SH-SY5Y (cell line): ENCODE results near the gene UBXN4.

Source experiments
- GATA2 ChIP-seq: IDR thresholded peaks from 2 replicates; pipeline ENCODE4 v1.6.1; 2011; ENCODE audit warnings: mild to moderate bottlenecking, low read depth, low read length
- GATA3 ChIP-seq: IDR thresholded peaks from 2 replicates; pipeline ENCODE4 v1.6.1; 2011; ENCODE audit warnings: low read depth, mild to moderate bottlenecking, low read length, moderate library complexity

- TF ChIP-seq GATA2 (no peak), GATA3 (no peak)
These were observed 73.6 kb downstream of the UBXN4 start for GRCh38 chr2:135815269-135815668.
